ENCODE results near the gene CFAP157.

The CFAP157 gene

DNA sequence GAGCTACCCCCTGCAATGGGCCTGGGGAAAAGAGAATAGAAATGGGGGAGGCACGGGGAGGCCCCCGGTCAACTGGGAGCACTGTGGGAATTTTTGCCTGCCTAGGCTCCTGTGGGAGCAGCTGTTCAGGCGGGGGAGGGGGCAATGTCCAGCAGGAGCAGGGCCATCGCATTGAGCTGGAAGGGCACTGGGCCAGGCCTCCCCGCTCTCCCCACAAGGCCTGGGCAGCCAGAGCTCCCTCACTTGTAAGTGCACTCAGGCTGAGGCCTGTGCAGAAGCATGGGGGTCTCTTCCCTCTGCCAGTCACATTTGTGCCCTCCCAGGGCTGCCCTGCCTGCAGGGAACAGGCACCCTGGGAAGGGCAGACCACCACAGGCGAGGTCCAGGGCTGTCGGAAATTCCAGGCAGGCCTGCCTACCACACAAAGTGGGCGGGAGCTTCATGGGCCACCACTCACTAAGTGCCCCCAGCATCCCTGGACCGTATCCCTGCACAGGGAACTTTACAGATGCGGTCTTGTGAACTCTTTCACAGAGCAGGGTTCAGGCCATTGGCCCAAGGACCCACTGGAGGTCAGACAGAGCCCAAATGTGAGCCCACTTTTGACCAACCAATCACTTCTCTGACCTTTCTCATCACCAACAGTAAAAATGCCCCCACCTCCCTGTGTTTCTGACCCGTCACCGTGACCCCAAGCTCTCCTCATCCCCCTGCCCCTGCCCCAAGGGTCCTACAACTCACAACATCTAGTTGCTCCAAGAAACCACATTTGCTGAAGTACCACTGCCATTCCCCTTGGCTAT lies 1.0 kb upstream of the CFAP157 start:
- H3K4me1 Mint-ChIP-seq, result peaks cover 22% of the 10 kb centered on the region
- no peak for ATAC-seq
- H3K36me3 Mint-ChIP-seq, result no peaks in the 10 kb centered on the region
- H3K27ac Mint-ChIP-seq, result no peak overlapping the region
- DNase-seq (ENCODE audit: low spot score in 2 of 2), result no peak
- no peaks in the 10 kb centered on the region for H3K9me3 Mint-ChIP-seq
- H3K4me3 Mint-ChIP-seq, result no peak overlapping the region

DNA sequence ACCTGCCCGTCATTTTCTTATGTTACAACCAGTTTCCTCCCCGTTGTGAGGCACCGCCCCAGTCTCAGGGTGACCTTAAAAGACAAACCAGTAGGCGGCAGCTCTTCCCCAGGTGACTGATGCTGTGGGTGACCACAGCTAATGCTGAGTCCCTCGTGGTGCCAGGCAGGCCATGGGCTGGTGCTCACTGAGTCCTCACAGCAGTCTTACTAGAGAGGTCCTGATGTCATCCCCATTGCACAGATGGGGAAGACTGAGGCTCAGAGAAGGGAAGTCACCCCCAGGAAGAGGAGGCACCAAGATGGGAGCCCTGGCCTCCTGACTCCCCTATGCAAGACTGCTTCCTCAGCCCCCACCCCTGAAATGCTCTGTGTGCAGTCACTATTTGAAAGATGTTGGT lies 978 bp downstream of the CFAP157 start:
- H3K4me1 Mint-ChIP-seq, result peaks cover 28% of the 10 kb centered on the region
- no peaks in the 10 kb centered on the region for H3K9me3 Mint-ChIP-seq
- no peak overlapping the region for H3K4me3 Mint-ChIP-seq
- no peak for DNase-seq (ENCODE audit: low spot score in 2 of 2)
- peak; percentile 95 for ATAC-seq
- H3K36me3 Mint-ChIP-seq, result peaks cover 7% of the 10 kb centered on the region
- peak overlapping the region; percentile 77 for H3K27ac Mint-ChIP-seq

DNA sequence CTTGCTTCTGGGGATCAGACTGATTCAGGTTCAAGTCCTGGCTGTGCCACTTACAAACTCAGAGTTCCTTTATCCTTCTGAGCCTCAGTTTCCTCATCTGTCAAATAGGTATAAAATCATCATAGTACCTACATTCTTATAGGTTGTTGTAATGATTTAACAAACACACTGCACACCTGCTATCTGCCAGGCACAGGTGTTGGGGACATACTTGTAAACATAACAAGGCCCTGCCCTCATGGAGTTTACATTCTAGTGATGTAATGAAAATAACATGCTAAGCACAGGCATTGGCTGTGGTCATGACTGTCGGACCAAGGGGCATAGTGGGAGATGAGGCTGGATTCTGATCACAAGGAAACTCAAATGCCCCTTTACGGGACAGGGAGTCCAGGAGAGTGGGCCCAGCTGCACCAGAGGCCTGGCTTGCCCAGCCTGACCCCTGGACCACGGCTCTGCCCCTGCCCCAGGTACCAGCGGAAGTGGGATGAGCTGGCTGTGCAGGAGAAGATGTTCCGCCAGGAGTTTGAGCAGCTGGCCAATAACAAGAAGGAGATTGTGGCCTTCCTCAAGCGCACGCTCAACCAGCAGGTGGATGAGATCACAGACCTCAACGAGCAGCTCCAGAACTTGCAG lies 2.3 kb downstream of the CFAP157 start:
- Mint-ChIP-seq H3K4me1 (peaks cover 28% of the 10 kb centered on the region), H3K4me3 (no peak overlapping the region), H3K27ac (no peak overlapping the region), H3K36me3 (peaks cover 7% of the 10 kb centered on the region), H3K9me3 (no peaks in the 10 kb centered on the region)
- ATAC-seq (no peak), DNase-seq (ENCODE audit: low spot score in 2 of 2) (no peak)

DNA sequence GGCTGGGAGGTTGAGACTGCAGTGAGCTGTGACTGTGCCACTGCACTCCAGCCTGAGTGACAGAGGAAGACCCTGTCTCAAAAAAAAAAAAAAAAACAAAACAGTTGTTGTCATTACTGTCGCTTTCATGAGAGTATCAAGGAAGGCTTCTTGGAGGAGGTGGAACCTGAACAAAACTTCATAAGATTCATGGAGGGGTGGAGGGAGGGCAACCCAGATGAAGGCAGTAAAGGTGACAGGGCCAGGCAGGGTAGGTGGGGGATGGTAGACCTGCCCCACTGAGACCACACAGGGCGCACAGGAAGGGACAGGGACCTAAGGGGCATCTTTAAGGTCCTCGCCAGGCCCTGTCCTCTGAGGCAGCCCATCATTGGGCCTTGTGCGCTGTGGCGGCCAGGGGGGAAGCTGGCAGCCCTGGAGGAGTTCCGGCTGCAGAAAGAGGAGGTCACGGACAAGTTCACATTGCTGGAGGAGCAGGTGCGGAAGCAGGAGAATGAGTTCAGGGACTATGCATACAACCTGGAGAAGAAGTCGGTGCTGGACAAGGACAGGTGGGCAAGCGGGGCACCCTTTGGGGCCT lies 3.5 kb downstream of the CFAP157 start:
- H3K4me1 Mint-ChIP-seq, result peaks cover 35% of the 10 kb centered on the region
- DNase-seq (ENCODE audit: low spot score in 2 of 2), result no peak
- H3K9me3 Mint-ChIP-seq, result no peaks in the 10 kb centered on the region
- no peak for ATAC-seq
- H3K4me3 Mint-ChIP-seq, result no peak overlapping the region
- peaks cover 8% of the 10 kb centered on the region for H3K36me3 Mint-ChIP-seq
- H3K27ac Mint-ChIP-seq, result peak overlapping the region; percentile 66

DNA sequence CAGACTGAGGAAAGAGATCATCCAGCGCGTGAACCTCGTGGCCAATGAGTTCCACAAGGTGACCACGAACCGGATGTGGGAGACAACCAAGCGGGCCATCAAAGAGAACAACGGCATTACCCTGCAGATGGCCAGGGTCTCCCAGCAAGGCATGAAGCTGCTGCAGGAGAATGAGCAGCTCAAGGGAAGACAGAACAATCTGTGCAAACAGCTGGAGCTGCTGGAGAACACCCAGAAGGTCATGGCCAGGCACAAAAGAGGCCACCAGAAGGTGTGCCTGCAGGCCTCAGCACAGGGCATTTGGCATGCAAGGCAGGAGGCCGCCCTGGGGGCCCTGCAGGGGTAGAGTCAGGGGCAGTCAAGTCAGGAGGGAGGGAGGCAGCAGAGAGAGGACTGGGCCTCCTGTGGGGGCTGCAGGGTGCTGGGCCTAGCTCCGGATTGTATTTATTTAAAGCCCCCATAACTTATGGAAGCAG lies 4.5 kb downstream of the CFAP157 start:
- ATAC-seq (no peak), DNase-seq (ENCODE audit: low spot score in 2 of 2) (no peak)
- Mint-ChIP-seq H3K4me3 (no peak overlapping the region), H3K4me1 (peaks cover 45% of the 10 kb centered on the region), H3K9me3 (no peaks in the 10 kb centered on the region), H3K27ac (peak overlapping the region; percentile 66), H3K36me3 (peaks cover 14% of the 10 kb centered on the region)

DNA sequence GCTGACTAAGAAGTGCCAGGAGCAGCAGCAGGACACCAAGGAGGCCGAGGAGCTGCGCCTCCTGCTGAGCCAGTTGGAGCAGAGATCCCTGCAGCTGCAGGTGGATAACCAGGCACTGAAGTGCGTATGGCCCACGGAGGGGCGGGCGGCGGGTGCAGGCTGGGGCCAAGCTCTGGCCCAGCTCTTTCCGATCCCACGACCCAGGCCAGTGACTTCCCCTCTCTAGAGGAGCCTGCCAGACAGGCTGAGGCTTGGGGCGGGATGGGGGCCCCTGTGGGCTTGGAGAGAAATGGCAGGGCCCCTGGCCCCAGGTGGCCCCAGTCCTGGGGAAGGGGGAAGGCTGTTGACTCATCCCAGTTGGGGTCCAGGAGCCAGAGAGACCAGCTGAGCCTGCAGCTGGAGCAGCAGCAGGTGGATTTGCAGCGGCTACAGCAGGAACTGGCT lies 5.1 kb downstream of the CFAP157 start:
- no peak overlapping the region for H3K4me3 Mint-ChIP-seq
- DNase-seq (ENCODE audit: low spot score in 2 of 2) (no peak), ATAC-seq (no peak)
- H3K36me3 Mint-ChIP-seq, result peaks cover 14% of the 10 kb centered on the region
- peak overlapping the region; percentile 66 for H3K27ac Mint-ChIP-seq
- H3K4me1 Mint-ChIP-seq, result peaks cover 47% of the 10 kb centered on the region
- H3K9me3 Mint-ChIP-seq, result no peaks in the 10 kb centered on the region

DNA sequence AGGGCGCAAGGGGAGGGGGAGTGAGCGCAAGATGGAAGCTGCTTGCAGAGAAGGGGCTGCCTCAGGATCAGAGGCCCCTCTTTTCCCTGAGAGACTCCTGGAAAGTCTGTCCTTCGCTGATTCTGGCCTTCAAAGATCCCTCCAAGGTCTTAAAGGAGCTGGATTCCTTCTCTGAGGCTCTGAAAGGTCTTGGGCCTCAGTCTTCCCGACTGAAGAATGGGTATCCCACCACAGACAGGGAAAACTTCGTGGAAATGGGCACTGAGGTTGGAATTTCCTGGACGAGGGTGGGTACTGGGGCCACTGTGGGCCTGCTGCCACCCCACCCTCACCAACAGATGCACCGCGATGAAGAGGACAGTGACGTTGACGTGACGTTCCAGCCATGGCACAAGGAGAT lies 5.6 kb downstream of the CFAP157 start:
- Mint-ChIP-seq H3K27ac (no peak overlapping the region), H3K36me3 (peaks cover 14% of the 10 kb centered on the region), H3K4me3 (no peak overlapping the region), H3K9me3 (no peaks in the 10 kb centered on the region), H3K4me1 (peaks cover 44% of the 10 kb centered on the region)
- ATAC-seq (no peak), DNase-seq (ENCODE audit: low spot score in 2 of 2) (no peak)

DNA sequence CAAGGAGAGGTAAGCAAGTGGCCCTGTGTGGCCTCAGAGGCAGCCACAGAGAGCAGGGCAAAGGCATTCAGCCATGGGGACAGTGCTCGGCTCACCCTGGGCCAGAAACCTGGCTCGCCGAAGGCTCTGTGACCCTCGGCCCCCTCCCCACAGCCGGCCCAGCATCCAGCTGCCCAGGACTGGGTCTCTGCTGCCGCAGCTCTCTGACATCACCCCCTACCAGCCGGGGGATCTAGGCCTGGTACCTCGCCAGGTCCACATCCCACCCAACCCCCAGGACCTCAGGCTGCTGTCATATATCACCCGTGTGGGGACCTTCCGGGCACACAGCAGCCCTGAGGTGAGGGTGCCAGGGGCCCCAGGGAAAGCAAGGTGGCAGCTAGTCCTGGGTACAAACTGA lies 6.1 kb downstream of the CFAP157 start:
- Mint-ChIP-seq H3K4me3 (no peak overlapping the region), H3K4me1 (peaks cover 39% of the 10 kb centered on the region), H3K36me3 (peaks cover 14% of the 10 kb centered on the region), H3K9me3 (no peaks in the 10 kb centered on the region), H3K27ac (no peak overlapping the region)
- ATAC-seq, result no peak
- no peak for DNase-seq (ENCODE audit: low spot score in 2 of 2)

DNA sequence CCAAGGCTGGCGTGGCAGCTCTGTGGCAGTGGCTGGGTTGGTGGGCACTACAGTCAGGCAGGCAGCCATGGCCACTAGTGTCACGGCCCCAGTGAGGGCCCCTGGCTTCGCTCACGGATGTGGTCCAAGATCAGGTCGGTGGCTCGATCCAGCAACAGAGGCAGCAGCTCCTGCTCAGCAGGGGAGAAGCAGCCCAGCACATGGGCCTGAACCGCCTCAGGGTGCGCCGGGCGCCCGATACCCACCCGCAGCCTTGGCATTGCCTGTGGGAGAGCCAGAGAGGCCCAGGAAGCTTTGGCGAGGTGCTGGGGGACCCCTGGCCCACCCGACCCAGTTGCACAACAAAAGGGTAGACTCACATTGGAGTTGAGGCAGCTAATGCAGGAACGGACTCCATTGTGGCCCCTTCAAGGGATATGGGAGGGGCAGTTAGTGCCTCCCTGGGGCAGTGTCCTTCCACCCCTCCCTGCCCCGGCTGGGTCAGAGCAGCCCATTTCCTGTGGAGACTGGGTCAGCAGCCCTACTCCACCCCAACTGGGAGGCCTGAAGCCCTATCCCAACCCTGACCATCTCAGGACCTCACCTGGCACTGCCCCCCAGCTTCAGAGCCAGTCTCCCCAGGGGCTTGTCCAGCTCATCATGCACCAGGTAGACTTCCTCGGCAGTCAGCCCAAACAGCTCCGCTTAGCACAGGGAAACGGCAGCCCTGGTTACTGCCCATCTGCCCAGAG lies 7.4 kb downstream of the CFAP157 start:
- Mint-ChIP-seq H3K4me3 (peak overlapping the region; percentile 94), H3K36me3 (peaks cover 14% of the 10 kb centered on the region), H3K4me1 (peaks cover 39% of the 10 kb centered on the region), H3K9me3 (no peaks in the 10 kb centered on the region), H3K27ac (peak overlapping the region; percentile 56)
- no peak for ATAC-seq
- DNase-seq (ENCODE audit: low spot score in 2 of 2), result no peak

DNA sequence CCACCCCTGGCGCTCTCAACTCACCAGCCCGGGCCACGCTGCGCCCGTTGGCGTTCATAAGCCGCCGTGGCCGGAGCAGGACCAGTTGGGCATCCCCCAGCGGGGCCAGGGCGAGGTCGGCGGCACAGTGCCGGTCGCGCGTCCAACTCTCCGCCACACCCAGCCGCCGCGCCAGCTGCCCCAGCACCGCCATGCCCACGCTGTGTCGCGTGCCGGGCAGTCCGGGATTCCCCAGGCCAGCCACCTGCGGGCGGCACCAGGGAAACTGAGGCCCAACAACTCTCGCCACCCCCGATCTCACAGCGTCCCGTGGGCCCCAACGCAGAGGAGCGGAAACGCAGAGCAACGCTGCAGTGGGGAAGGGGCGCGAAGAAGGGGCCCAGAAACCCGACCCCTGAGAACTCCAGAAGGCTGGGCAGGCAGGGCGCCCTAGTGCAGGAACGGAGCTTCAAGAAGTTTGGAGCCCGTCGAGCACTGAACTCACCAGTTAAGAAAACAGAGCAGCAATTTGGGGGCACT lies 8.2 kb downstream of the CFAP157 start:
- Mint-ChIP-seq H3K36me3 (peaks cover 20% of the 10 kb centered on the region), H3K9me3 (no peaks in the 10 kb centered on the region), H3K4me1 (peaks cover 46% of the 10 kb centered on the region), H3K27ac (peak overlapping the region; percentile 95), H3K4me3 (peak overlapping the region; percentile 94)
- no peak for DNase-seq (ENCODE audit: low spot score in 2 of 2)
- no peak for ATAC-seq

DNA sequence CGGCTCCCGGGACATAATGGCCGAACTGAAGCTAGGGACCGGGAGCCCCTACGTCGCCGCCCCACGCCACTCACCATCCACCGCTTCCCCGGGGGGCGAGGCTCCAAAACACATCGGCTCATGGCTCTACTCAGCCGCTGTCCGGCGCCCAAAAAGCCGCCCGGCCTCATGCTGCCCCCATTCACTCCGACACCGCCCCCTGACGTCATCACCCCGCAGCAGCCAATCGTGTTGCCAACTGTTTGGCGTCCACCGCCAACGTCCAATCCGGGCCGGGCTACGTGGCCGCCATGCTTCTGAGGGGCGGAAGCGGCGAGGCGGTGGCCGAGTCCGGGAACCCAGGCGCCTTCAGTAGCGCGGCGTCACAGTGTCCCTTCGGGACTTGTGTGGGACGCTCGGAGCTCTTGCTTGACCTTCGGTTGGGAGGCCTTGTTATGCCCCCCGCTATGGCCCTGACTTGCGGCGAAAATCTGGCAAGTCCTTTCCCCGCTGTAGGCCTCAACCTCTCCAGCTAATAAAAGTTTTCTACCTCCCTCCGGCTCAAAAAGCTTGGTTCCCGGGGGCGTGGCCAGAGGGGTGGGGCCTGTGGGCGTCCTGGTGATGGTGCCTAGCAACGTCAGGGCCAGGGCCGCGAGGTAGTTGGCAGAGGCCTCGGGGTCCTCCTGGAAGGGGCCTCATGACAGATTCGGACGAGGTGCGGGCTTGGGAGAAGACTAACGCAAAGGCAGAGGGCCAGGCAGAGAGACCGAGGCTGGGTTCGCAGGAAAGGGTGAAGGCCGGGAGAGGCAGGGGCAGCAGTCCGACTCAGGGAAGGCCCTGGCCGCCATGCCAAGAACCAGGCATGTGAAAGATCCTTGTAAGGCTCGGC lies 8.9 kb downstream of the CFAP157 start, which contains the start of the genes PTRH1 and TTC16:
PTRH1 (minus strand) TSS at position 194 of the 868 bp plus-strand sequence; CDS start at position 170, 24 bp downstream.
TTC16 (plus strand) TSS at position 610 of the 868 bp plus-strand sequence; CDS start at position 677, 67 bp downstream.
- no peaks in the 10 kb centered on the region for H3K9me3 Mint-ChIP-seq
- DNase-seq (ENCODE audit: low spot score in 2 of 2), result peak; percentile 92 to 98
- peaks cover 46% of the 10 kb centered on the region for H3K4me1 Mint-ChIP-seq

DNA sequence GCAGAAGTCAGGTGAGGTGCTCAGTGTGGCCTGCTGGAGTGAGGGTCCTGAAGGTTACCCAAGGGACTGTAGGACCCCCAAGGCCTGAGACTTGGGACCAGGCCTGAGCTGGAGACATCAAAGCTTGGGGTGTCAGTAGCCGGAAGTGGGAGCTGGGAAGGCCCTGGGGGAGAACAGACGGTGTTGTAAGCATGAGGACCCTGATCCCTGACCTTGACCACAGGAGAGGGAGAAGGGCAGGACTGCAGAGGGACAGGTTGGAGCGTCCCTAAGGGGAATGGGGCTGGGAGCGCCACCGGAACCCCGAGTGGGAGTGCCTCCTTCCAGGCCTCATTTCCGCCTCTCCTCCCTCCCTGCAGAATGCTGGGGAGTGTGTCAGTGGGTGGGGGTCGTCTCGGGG lies 9.6 kb downstream of the CFAP157 start:
- Mint-ChIP-seq H3K4me3 (peak overlapping the region; percentile 94), H3K27ac (peak overlapping the region; percentile 95), H3K9me3 (no peaks in the 10 kb centered on the region), H3K36me3 (peaks cover 16% of the 10 kb centered on the region), H3K4me1 (peaks cover 46% of the 10 kb centered on the region)
- no peak for ATAC-seq
- no peak for DNase-seq (ENCODE audit: low spot score in 2 of 2)

More for the DNA sequence above, 8.9 kb downstream of the CFAP157 start, which contains the start of the genes PTRH1 and TTC16:
- peak within 1 kb of the TSS; percentile 94 for H3K4me3 Mint-ChIP-seq
- H3K36me3 Mint-ChIP-seq, result peaks cover 20% of the 10 kb centered on the region
- peak; percentile 94 for ATAC-seq
- H3K27ac Mint-ChIP-seq, result peak within 1 kb of the TSS; percentile 95

DNA sequence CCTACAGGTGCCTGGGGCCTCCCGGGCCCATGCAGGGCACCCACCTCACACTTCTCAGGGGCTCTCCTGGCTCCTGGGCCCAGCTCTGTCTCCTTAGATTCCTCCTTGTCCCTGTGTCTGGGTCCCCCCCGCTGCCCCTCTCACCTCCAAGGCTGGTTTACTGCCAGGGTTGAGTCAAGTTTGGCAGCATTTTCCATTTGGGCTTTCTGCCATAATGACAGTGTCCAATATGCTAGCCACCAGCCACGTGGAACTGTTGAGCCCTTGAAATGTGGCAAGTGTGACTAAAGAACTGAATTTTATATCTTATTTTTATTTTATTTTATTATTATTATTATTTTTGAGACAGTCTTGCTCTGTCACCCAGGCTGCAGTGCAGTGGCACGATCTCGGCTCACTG lies 11.0 kb downstream of the CFAP157 start:
- no peak for ATAC-seq
- DNase-seq (ENCODE audit: low spot score in 2 of 2), result no peak
- H3K9me3 Mint-ChIP-seq, result no peaks in the 10 kb centered on the region
- H3K27ac Mint-ChIP-seq, result no peak overlapping the region
- H3K4me1 Mint-ChIP-seq, result peaks cover 46% of the 10 kb centered on the region
- H3K36me3 Mint-ChIP-seq, result peaks cover 14% of the 10 kb centered on the region
- no peak overlapping the region for H3K4me3 Mint-ChIP-seq
